AG04449 (cell line): ENCODE results near the gene DTNBP1.

Experiments used
- CTCF ChIA-PET: fragments of 350-600 bp; formaldehyde crosslinking; extraction: SDS; loops from one replicate; lab custom pipeline; 2021; ENCODE audit warnings: antibody characterized with exemption; lab: Yijun Ruan, JAX
- POLR2A ChIA-PET: fragments of 400-600, 350-600 bp; formaldehyde crosslinking; extraction: SDS; loops from one replicate; lab custom pipeline; 2020; ENCODE audit warnings: antibody characterized with exemption, inconsistent platforms; lab: Yijun Ruan, JAX
- DNase-seq: peaks from one replicate; pipeline ENCODE4 v3.0.0-alpha.2; 2010; ENCODE audit warnings: low read depth, low spot score
- H3K4me3 ChIP-seq: 2 replicates; pipeline ENCODE4 v1.5.1; 2011; ENCODE audit warnings: low read depth, mild to moderate bottlenecking, control low read depth, low read length
- CTCF ChIP-seq: IDR thresholded peaks from one replicate; pipeline ENCODE4 v1.5.1; 2011; ENCODE audit warnings: mild to moderate bottlenecking, moderate library complexity, low read length, control low read depth, inconsistent platforms; ENCODE audit not compliant: insufficient read depth; ENCODE audit errors: missing control alignments

The DTNBP1 gene

GRCh38 chr6:15501826-15502445, 160.9 kb downstream of the DTNBP1 start:
- ChIA-PET POLR2A (no interaction called here), CTCF (no interaction called here)
- DNase-seq: peak; percentile 29
- TF ChIP-seq CTCF: no peak
- no peak overlapping the region for H3K4me3 ChIP-seq

GRCh38 chr6:15500901-15501825, 161.7 kb downstream of the DTNBP1 start:
- TF ChIP-seq CTCF: no peak
- ChIA-PET POLR2A (no interaction called here), CTCF (interaction anchor here (0.7 kb wide), 1 partner anchor 11 kb away, joined by 3 read pairs; no protein-coding TSS in a partner anchor)
- no peak overlapping the region for H3K4me3 ChIP-seq
- no peak for DNase-seq

GRCh38 chr6:15500078-15500740, 162.6 kb downstream of the DTNBP1 start:
- ChIA-PET CTCF (interaction anchor here (0.7 kb wide), 1 partner anchor 10 kb away, joined by 3 read pairs; no protein-coding TSS in a partner anchor), POLR2A (no interaction called here)

GRCh38 chr6:15499591-15499990, 163.2 kb downstream of the DTNBP1 start:
- ChIA-PET CTCF (no interaction called here), POLR2A (no interaction called here)
- H3K4me3 ChIP-seq: no peak overlapping the region
- TF ChIP-seq CTCF: no peak
- no peak for DNase-seq

More at GRCh38 chr6:15500078-15500740, 162.6 kb downstream of the DTNBP1 start:
- no peak overlapping the region for H3K4me3 ChIP-seq
- DNase-seq: no peak
- TF ChIP-seq CTCF: no peak

- POLR2A ChIA-PET: no interaction called here
- no peak for TF ChIP-seq CTCF
- CTCF ChIA-PET: no interaction called here
These were observed 163.7 kb downstream of the DTNBP1 start for GRCh38 chr6:15499125-15499524.

More at GRCh38 chr6:15499125-15499524, 163.7 kb downstream of the DTNBP1 start:
- no peak overlapping the region for H3K4me3 ChIP-seq
- no peak for DNase-seq
